Stimulated activated naive B cell treated with anti-CD40 and anti-IgM and Interleukin-4, amounts not matched to agents 10 μg/mL and 1 μg/mL and 100 μg/mL, for 72 hours (primary cell): ENCODE results near the gene CRB2.
A peak's percentile ranks its signal among the peaks of the same experiment; 100 is the strongest.

Experiments used
- ATAC-seq, 2 donors: fragments of 150-1000 bp; cut with Tn5 transposase; replicated peaks; 2 replicates each; pipeline ENCODE4 v1.10.0; 2021; ENCODE audit warnings: moderate library complexity in 1 of 2
- DNase-seq: peaks from one replicate; pipeline ENCODE4 v3.0.0; 2021
- H3K27ac Mint-ChIP-seq: one replicate; pipeline ENCODE4 v1.8.0; 2022; ENCODE audit warnings: mild to moderate bottlenecking, mixed read lengths
- H3K27me3 Mint-ChIP-seq, 2 donors: one replicate each; pipeline ENCODE4 v1.8.0; 2022; ENCODE audit warnings: mixed read lengths in 2 of 2
- H3K36me3 Mint-ChIP-seq, 2 donors: one replicate each; pipeline ENCODE4 v1.8.0; 2022; ENCODE audit warnings: mixed read lengths in 2 of 2, mild to moderate bottlenecking in 1 of 2
- H3K4me1 Mint-ChIP-seq, 2 donors: one replicate each; pipeline ENCODE4 v1.8.0; 2022; ENCODE audit warnings: mixed read lengths in 2 of 2, mild to moderate bottlenecking in 1 of 2
- H3K4me3 Mint-ChIP-seq, 2 donors: one replicate each; pipeline ENCODE4 v1.8.0; 2022; ENCODE audit warnings: mild to moderate bottlenecking in 2 of 2, mixed read lengths in 2 of 2, moderate library complexity in 1 of 2
- H3K9me3 Mint-ChIP-seq, 2 donors: one replicate each; pipeline ENCODE4 v1.8.0; 2022; ENCODE audit warnings: mixed read lengths in 2 of 2, mild to moderate bottlenecking in 1 of 2

The CRB2 gene

DNA sequence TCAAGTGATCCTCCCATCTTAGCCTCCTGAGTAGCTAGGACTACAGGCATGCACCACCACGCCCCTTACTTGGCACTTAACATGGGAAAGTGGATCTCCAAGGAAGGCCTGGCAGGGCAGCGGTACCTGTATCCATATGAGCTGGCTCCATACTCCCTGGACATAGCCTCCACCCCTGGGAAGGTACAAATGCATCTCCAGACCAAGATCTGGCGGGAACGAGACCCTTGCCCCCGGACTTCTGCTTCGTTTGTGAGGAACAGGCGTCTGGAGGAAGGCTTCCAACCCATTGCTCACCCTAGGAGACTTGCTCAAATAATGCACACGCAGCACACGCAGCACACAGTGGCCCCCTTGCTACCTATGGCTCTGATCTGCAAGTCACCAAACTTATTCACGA lies 55.2 kb downstream of the CRB2 start:
- Mint-ChIP-seq H3K27ac (no peak overlapping the region), H3K27me3 (no peaks in the 10 kb centered on the region), H3K4me3 (no peak overlapping the region), H3K36me3 (peaks cover 11 to 15% of the 10 kb centered on the region in 2 donors), H3K9me3 (no peaks in the 10 kb centered on the region), H3K4me1 (no peaks in the 10 kb centered on the region)
- no peak for ATAC-seq
- no peak for DNase-seq

DNA sequence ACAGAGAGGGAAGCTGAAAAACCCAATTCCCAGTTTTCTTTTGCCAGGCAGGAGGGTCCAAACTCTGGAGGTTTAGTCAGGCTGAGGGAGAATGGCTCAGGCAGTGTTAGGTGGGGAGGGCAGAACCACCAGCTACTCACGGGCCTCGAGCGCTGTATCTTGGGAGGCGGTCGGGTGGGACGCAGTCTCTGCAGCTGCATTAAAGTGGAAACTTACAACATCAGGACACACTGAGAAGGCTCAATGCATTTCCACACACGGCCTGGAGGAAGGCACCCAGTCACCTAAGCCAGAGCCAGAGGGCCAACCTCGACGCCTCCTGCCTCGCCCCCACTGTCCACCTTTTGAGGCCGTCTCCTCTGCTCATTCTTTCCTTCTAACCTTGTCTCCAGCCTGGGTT lies 55.6 kb downstream of the CRB2 start:
- Mint-ChIP-seq H3K4me1 (no peaks in the 10 kb centered on the region), H3K27ac (no peak overlapping the region), H3K9me3 (no peaks in the 10 kb centered on the region), H3K4me3 (no peak overlapping the region), H3K36me3 (peaks cover 13 to 20% of the 10 kb centered on the region in 2 donors), H3K27me3 (no peaks in the 10 kb centered on the region)
- ATAC-seq = no peak
- no peak for DNase-seq

DNA sequence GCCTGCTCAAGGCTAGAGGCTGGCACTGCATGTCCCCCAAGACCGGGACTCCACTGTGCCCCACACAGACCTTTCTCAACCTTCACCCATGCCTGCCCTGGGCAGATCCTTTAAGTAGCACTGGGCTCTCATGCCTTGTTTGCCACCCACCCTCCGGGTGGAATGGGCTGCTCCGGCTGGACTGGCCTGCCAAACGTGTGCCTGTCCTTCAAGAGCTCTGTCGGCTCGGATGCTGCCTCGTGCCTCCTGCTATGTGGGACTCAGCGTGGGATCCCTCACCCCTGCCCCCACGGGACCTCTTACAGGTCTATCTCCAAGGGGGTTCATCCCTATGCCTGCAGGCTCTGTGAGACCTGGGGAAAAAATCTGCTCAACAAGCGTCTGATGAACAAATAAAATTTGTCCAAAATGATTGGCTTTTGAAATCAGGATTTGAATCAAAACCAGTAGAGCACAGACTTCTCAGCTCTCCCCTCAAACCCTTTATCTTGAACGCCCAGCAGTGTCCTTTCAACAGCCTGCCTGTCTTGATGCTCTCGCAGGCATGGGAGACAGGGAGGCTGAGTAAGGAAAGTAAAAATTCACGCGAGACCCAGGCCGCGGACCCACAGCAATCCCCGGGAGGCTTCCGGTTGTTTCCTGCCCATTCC lies 56.3 kb downstream of the CRB2 start:
- Mint-ChIP-seq H3K27me3 (no peaks in the 10 kb centered on the region), H3K36me3 (peaks cover 13 to 20% of the 10 kb centered on the region in 2 donors), H3K27ac (no peak overlapping the region), H3K4me1 (no peaks in the 10 kb centered on the region), H3K4me3 (no peak overlapping the region), H3K9me3 (no peaks in the 10 kb centered on the region)
- DNase-seq (no peak), ATAC-seq (no peak)

DNA sequence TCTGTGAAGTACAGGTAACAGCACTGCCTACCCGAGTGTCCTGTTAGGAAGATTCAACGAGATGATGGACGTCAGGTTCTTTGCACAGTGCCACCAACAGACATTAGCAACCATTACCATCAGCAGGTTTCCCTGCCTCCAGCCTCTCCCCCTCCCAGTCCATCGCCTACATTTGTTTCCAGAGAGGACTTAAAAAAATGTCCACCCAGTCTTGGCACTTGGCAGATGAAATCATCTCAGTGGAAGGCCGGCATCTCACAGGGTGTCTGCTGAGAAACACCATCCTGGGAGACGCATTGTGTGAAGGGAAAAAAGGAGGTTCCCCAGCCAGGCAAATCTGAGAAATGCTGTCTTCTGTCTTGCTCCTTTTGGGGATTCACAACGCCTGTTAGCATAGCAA lies 58.2 kb downstream of the CRB2 start:
- Mint-ChIP-seq H3K9me3 (no peaks in the 10 kb centered on the region), H3K27me3 (no peaks in the 10 kb centered on the region)
- no peak for ATAC-seq

GRCh38 chr9:123414936-123415930 lies 59.2 kb downstream of the CRB2 start:
- Mint-ChIP-seq H3K4me1 (no peaks in the 10 kb centered on the region), H3K27ac (no peak overlapping the region), H3K9me3 (no peaks in the 10 kb centered on the region), H3K27me3 (no peaks in the 10 kb centered on the region), H3K36me3 (peaks cover 25 to 31% of the 10 kb centered on the region in 2 donors), H3K4me3 (no peak overlapping the region)
- no peak for ATAC-seq
- no peak for DNase-seq

More for the DNA sequence above, 58.2 kb downstream of the CRB2 start:
- DNase-seq = no peak
- H3K27ac Mint-ChIP-seq = no peak overlapping the region
- H3K36me3 Mint-ChIP-seq = peaks cover 24 to 25% of the 10 kb centered on the region in 2 donors
- no peaks in the 10 kb centered on the region for H3K4me1 Mint-ChIP-seq
- H3K4me3 Mint-ChIP-seq = no peak overlapping the region

DNA sequence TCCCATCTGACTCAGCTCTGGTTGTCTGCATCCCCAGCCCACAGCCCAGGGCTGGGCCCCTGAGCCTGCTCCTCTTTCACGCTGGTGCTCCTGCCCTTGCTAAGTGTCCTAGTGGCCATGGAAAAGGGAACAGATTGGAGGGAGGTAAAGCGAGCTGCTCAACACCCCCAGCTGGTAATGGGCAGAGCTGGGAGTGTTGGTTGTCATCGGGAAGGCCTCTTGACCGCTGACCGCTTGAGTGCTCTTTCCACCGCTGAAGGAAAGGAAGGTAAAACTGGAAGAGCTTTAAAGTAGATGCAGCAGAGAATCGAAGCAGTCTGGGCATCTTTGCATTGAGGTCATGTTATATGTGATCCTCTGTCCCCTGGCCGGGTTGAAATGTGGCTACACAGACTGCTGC lies 60.2 kb downstream of the CRB2 start:
- Mint-ChIP-seq H3K27ac (no peak overlapping the region), H3K4me1 (no peaks in the 10 kb centered on the region), H3K9me3 (no peaks in the 10 kb centered on the region), H3K27me3 (no peaks in the 10 kb centered on the region), H3K36me3 (peaks cover 27 to 31% of the 10 kb centered on the region in 2 donors), H3K4me3 (no peak overlapping the region)
- ATAC-seq (no peak), DNase-seq (no peak)

- peaks cover 29 to 33% of the 10 kb centered on the region in 2 donors for H3K36me3 Mint-ChIP-seq
Observed at GRCh38 chr9:123417289-123418051, 61.5 kb downstream of the CRB2 start.

DNA sequence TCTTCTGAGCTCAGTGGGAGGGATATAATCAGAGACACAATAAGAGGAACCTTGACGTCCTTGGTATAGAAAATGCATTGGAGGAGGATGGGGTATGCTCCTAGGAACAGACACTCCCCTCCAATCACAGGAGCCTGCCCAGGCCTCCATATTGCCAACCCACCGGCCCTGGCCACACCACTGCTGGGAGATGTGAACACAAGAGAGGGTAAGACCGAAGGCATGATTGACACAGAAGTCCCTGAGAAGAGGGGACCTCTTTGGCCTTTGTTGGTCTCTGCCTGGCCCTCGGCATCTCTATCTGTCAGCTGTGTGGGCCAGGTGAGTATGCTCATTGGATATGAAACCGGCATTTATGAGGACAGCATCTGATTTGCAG lies 62.0 kb downstream of the CRB2 start:
- Mint-ChIP-seq H3K27ac (no peak overlapping the region), H3K4me1 (no peaks in the 10 kb centered on the region), H3K27me3 (no peaks in the 10 kb centered on the region), H3K4me3 (no peak overlapping the region), H3K9me3 (no peaks in the 10 kb centered on the region), H3K36me3 (peaks cover 29 to 33% of the 10 kb centered on the region in 2 donors)
- ATAC-seq (no peak), DNase-seq (no peak)

More at GRCh38 chr9:123417289-123418051, 61.5 kb downstream of the CRB2 start:
- Mint-ChIP-seq H3K27ac (no peak overlapping the region), H3K27me3 (no peaks in the 10 kb centered on the region), H3K4me3 (no peak overlapping the region), H3K9me3 (no peaks in the 10 kb centered on the region), H3K4me1 (no peaks in the 10 kb centered on the region)
- ATAC-seq (no peak), DNase-seq (no peak)

DNA sequence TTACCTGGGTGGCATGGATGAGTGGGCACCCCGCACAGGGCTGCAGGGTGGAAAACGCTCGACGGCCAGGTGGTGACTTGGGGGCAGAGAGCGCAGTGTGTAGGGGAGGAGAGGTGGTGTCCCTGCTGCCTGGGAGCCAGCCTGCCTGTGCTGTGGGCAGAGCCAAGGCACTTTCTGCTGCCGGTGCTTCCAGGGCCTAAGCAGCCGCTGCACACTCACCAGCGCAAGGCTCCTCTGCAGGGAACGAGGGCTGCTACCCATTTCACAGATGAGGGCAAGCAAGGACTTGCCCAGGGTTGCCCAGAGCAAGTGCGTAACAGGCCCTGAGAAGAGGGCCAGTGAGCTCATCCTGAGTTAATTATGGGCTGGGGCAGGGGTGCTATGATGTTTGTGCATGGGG lies 62.5 kb downstream of the CRB2 start:
- Mint-ChIP-seq H3K9me3 (no peaks in the 10 kb centered on the region), H3K4me3 (no peak overlapping the region), H3K4me1 (no peaks in the 10 kb centered on the region), H3K36me3 (peaks cover 29 to 33% of the 10 kb centered on the region in 2 donors), H3K27ac (no peak overlapping the region), H3K27me3 (no peaks in the 10 kb centered on the region)
- DNase-seq = no peak
- no peak for ATAC-seq

DNA sequence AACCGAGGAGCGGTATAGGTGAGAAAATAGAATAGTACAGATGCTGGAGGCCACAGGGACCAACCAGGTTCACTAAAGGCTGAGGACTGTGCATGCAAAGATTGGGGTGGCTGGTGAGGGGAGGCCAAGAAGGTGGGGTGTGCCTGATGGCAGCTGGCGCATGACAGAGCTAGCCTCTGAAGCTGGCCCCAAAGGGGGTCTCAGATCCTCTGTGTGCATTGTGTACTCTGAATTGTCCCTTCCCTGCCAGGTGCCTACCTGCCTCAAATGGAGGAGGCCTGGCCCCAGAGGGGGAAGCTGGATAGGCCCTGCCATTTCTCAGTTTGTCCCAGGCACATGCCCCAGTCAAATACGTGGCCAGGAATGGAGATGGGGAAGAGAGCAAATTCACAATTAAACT lies 63.1 kb downstream of the CRB2 start:
- ATAC-seq = no peak
- DNase-seq = no peak
- Mint-ChIP-seq H3K4me3 (no peak overlapping the region), H3K36me3 (peaks cover 26 to 33% of the 10 kb centered on the region in 2 donors), H3K4me1 (no peaks in the 10 kb centered on the region), H3K27ac (no peak overlapping the region), H3K9me3 (no peaks in the 10 kb centered on the region), H3K27me3 (no peaks in the 10 kb centered on the region)

DNA sequence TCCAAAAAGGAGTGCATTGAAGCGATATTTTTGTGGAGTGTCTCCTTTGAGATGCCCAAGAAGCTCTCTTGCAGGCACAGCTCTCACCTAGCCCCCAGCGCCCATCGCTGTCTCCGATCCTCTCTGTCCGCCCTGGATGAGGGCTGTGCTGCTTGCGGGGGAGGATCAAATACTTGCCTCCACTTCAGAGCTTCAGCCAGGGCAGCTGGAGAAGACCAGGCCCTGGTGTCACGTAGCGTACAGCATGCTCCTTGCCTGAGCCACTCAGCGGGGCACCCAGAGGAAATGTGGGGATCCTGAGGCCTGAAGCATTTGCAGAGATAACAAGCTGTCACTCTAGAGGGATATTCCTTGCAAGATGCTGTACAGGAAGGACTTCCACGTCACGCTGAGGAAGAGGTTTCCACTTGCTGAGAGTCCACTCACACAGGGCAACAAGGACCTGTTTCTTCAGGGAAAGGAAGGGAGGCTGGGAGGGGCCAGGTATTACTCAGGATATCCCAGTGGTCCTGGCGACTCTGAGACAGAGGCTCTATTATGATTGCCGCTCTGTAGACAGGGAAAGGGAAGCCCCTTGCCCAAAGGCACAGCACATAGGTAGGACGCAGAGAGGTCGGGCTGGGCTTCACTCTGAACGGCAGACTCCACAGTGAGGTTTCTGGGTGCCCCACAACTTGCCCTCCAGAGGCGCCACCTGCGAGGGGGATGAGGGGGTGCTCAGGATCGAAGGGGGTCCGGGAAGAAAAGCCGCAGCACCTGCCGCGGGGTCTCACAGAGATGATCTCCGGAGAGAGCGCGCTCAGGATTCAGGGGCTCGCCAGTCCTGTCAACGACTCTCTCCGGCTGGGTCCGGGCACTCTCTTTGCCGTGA lies 64.0 kb downstream of the CRB2 start:
- no peak for DNase-seq
- no peak for ATAC-seq
- no peaks in the 10 kb centered on the region for H3K9me3 Mint-ChIP-seq
- no peak overlapping the region for H3K4me3 Mint-ChIP-seq
- H3K4me1 Mint-ChIP-seq = no peaks in the 10 kb centered on the region
- H3K27ac Mint-ChIP-seq = no peak overlapping the region
- H3K27me3 Mint-ChIP-seq = no peaks in the 10 kb centered on the region
- H3K36me3 Mint-ChIP-seq = peaks cover 26 to 37% of the 10 kb centered on the region in 2 donors

- Mint-ChIP-seq H3K4me3 (no peak overlapping the region), H3K27me3 (no peaks in the 10 kb centered on the region), H3K9me3 (no peaks in the 10 kb centered on the region), H3K36me3 (peaks cover 26 to 31% of the 10 kb centered on the region in 2 donors), H3K27ac (peak overlapping the region; percentile 14), H3K4me1 (peaks cover 0 to 1% of the 10 kb centered on the region in 2 donors)
- ATAC-seq (no peak), DNase-seq (no peak)
Observed at GRCh38 chr9:123420592-123421111, 64.7 kb downstream of the CRB2 start.

DNA sequence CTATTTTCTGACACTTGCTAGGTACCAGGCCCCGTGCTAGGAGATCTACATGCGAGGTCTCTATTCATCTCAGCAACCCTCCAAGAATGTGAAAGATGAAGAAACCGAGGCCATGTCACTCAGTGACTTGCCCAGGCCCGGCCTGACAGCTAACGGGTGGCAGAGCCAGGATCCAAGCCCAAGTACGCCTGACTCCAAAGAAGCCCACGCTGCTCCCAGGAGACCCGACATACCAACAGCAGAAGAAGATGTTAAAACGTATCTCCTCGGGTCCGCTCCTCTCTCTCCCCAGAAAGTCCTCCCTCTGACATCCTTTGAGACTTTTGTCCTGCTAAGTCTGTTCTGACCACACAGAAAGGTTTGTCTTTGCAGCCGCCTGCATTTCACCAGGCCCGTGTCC lies 65.2 kb downstream of the CRB2 start:
- Mint-ChIP-seq H3K27ac (peak overlapping the region; percentile 14), H3K4me1 (peaks cover 2 to 7% of the 10 kb centered on the region in 2 donors), H3K4me3 (no peak overlapping the region), H3K36me3 (peaks cover 29 to 32% of the 10 kb centered on the region in 2 donors), H3K9me3 (no peaks in the 10 kb centered on the region), H3K27me3 (no peaks in the 10 kb centered on the region)
- ATAC-seq (no peak), DNase-seq (no peak)
